ENCODE results near the gene LARP6.
"Not testable (repeated sequence)": the region's sequence is repeated elsewhere in the genome, so short reads cannot be mapped to it uniquely, and the experiment has no call there.

Gene LARP6

GRCh38 chr15:70829371-70830166 lies 24.4 kb downstream of the LARP6 start:
- CTCF ChIA-PET: interaction anchor here (0.6 kb wide), 1 partner anchor 74 kb away, joined by 3 read pairs; no protein-coding TSS in a partner anchor
- Mint-ChIP-seq H3K36me3 (no peaks in the 10 kb centered on the region), H3K4me1 (peaks cover 2% of the 10 kb centered on the region), H3K9me3 (no peaks in the 10 kb centered on the region), H3K27me3 (peaks cover 21% of the 10 kb centered on the region), H3K27ac (no peak overlapping the region), H3K4me3 (no peak overlapping the region)
- DNase-seq: no peak

DNA sequence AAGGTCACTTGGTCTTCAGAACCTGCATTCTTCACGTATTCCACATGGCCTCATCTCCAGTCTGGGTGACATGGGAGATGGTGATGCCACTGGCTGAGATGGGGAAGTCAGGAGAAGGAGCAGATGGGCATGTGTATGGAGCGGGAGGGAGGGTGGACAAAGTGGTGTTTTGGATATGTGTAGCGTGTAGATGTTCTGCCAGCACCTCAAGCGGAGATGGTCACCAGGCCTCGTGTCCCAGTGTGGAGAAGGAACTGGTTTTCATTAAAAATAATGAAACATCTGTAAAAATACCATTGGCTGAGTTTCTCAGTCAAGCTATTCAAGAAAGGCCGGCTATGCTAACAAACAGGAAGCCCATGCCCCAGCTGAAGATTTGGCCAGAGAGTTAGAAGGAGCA lies 26.2 kb downstream of the LARP6 start:
- Mint-ChIP-seq H3K36me3 (no peaks in the 10 kb centered on the region), H3K4me3 (no peak overlapping the region), H3K9me3 (no peaks in the 10 kb centered on the region), H3K4me1 (peaks cover 2% of the 10 kb centered on the region), H3K27me3 (peaks cover 15% of the 10 kb centered on the region), H3K27ac (no peak overlapping the region)
- no peak for DNase-seq
- CTCF ChIA-PET: no interaction called here

GRCh38 chr15:70826634-70827033 lies 27.3 kb downstream of the LARP6 start:
- Mint-ChIP-seq H3K36me3 (no peaks in the 10 kb centered on the region), H3K9me3 (no peaks in the 10 kb centered on the region), H3K27me3 (peaks cover 7% of the 10 kb centered on the region), H3K4me3 (no peak overlapping the region), H3K27ac (no peak overlapping the region), H3K4me1 (peaks cover 2% of the 10 kb centered on the region)
- DNase-seq: no peak
- CTCF ChIA-PET: no interaction called here

DNA sequence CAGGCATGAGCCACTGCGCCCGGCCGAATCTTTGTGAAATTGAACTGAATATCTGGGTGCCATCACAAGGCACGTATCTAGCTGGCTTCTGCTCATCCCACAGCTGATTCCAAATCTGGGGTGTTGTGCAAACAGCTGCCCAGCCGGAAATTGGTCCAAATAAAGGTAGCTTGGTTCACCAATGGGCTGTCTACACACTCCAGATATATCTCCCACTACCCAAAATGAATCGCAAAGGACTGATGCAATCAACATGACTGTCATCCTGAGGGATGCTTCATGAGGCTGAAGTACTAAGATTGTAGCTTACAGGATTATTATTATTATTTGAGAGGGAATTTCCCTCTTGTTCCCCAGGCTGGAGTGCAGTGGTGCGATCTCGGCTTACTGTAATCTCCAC lies 28.1 kb downstream of the LARP6 start:
- H3K4me1 Mint-ChIP-seq: peaks cover 2% of the 10 kb centered on the region
- no peak for DNase-seq
- no peaks in the 10 kb centered on the region for H3K9me3 Mint-ChIP-seq
- peaks cover 7% of the 10 kb centered on the region for H3K27me3 Mint-ChIP-seq
- no peak overlapping the region for H3K4me3 Mint-ChIP-seq
- H3K36me3 Mint-ChIP-seq: no peaks in the 10 kb centered on the region
- CTCF ChIA-PET: interaction anchor here (0.8 to 1.5 kb wide), 7 partner anchors 10 to 619 kb away, joined by 3 to 8 read pairs (median 4); no protein-coding TSS in a partner anchor
- H3K27ac Mint-ChIP-seq: no peak overlapping the region

GRCh38 chr15:70823196-70823595 lies 30.8 kb downstream of the LARP6 start:
- DNase-seq: no peak
- Mint-ChIP-seq H3K4me1 (peaks cover 2% of the 10 kb centered on the region), H3K9me3 (no peaks in the 10 kb centered on the region), H3K27ac (no peak overlapping the region), H3K27me3 (no peaks in the 10 kb centered on the region), H3K4me3 (no peak overlapping the region), H3K36me3 (no peaks in the 10 kb centered on the region)
- CTCF ChIA-PET: interaction anchor here (0.7 to 1.2 kb wide), 2 partner anchors 12 to 661 kb away, joined by 3 read pairs; no protein-coding TSS in a partner anchor

DNA sequence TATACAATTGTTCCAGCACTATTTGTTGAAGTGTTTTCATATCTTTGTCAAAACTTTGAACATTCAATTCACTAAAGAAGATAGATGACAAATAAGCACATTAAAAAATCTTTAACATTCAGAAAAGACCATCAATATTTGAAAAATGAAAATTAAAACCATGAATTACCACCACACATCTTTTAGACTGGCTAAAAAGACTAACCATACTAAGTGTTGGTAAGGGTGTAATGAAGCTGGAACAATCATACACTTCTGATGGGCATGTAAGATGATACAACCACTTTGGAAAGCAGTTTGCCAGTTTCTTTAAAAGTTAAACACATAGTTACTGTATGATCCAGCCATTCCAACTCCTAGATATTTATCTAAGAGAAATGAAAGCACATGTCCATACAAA lies 33.7 kb downstream of the LARP6 start:
- H3K4me1 Mint-ChIP-seq: peaks cover 2% of the 10 kb centered on the region
- H3K9me3 Mint-ChIP-seq: no peaks in the 10 kb centered on the region
- no peak overlapping the region for H3K27ac Mint-ChIP-seq
- CTCF ChIA-PET: no interaction called here
- H3K4me3 Mint-ChIP-seq: no peak overlapping the region
- H3K27me3 Mint-ChIP-seq: peaks cover 4% of the 10 kb centered on the region
- no peaks in the 10 kb centered on the region for H3K36me3 Mint-ChIP-seq
- DNase-seq: no peak

DNA sequence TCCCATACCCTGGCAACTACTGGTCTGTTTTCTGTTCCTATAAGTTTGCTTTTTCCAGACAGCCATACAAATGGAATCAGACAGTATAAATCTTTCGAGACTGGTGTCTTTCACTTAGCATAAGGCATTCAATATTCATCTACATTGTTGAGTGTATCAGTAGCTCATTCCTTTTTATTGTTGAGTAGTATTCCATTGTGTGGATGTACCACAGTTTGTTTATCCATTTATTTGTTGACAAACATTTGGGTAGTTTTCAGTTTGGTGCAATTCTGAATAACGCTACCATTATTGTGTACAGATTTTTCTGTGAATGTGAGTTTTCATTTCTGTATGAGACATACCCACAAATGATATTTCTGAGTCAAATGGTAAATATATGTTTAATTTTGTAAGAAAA lies 35.4 kb downstream of the LARP6 start:
- H3K4me1 Mint-ChIP-seq: no peaks in the 10 kb centered on the region
- no peaks in the 10 kb centered on the region for H3K9me3 Mint-ChIP-seq
- H3K36me3 Mint-ChIP-seq: no peaks in the 10 kb centered on the region
- no peak overlapping the region for H3K27ac Mint-ChIP-seq
- DNase-seq: no peak
- CTCF ChIA-PET: no interaction called here
- H3K27me3 Mint-ChIP-seq: peaks cover 8% of the 10 kb centered on the region
- H3K4me3 Mint-ChIP-seq: no peak overlapping the region

DNA sequence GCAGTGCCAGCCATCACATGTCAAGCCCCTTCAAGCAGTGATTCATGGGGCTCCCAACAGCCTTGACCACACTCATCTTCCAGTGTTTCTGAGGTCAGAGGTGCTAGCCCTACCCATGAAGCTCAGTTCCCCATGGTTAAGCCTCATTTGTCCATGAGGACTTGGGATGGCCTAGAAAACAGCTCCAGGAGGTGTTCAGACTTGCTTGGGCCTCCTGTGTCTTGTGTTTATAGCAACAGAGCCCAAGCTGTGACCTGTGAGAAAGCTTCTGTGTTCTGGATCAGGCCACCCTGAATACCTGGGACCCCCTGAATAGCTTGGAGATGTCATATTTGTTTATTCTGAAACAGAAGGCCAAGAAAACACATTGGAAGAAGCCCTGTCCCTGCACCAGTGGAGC lies 36.7 kb downstream of the LARP6 start:
- no peak for DNase-seq
- Mint-ChIP-seq H3K36me3 (no peaks in the 10 kb centered on the region), H3K27ac (no peak overlapping the region), H3K4me1 (no peaks in the 10 kb centered on the region), H3K4me3 (no peak overlapping the region), H3K9me3 (no peaks in the 10 kb centered on the region), H3K27me3 (peaks cover 8% of the 10 kb centered on the region)
- CTCF ChIA-PET: interaction anchor here (0.7 to 1.1 kb wide), 3 partner anchors 8 to 248 kb away, joined by 3 to 6 read pairs (median 5); no protein-coding TSS in a partner anchor

- H3K27ac Mint-ChIP-seq: no peak overlapping the region
- H3K27me3 Mint-ChIP-seq: peaks cover 9% of the 10 kb centered on the region
- DNase-seq: no peak
- no peak overlapping the region for H3K4me3 Mint-ChIP-seq
- no peaks in the 10 kb centered on the region for H3K9me3 Mint-ChIP-seq
- CTCF ChIA-PET: no interaction called here
- no peaks in the 10 kb centered on the region for H3K4me1 Mint-ChIP-seq
- no peaks in the 10 kb centered on the region for H3K36me3 Mint-ChIP-seq
Measured at GRCh38 chr15:70815604-70816003, 38.4 kb downstream of the LARP6 start.

DNA sequence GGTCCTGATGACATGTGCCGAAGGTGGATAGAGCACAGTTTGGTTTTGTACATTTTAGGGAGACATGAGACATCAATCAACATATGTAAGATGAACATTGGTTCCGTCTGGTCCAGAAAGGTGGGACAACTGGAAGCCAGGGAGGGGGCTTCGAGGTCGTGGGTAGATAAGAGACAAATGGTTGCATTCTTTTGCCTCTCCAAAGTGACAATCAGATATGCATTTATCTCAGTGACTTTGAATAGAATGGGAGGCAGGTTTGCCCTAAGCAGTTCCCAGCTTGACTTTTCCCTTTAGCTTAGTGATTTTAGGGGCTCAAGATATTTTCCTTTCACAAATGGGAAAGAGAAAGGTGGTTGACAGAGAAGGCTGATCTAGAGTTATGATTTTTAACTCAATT lies 38.9 kb downstream of the LARP6 start:
- H3K4me1 Mint-ChIP-seq, H3K9me3 Mint-ChIP-seq, H3K4me3 Mint-ChIP-seq, H3K27ac Mint-ChIP-seq, DNase-seq, H3K36me3 Mint-ChIP-seq: not testable (repeated sequence)
- peaks cover 15% of the 10 kb centered on the region for H3K27me3 Mint-ChIP-seq
- CTCF ChIA-PET: interaction anchor here (1.1 kb wide), 1 partner anchor 10 kb away, joined by 4 read pairs; no protein-coding TSS in a partner anchor

GRCh38 chr15:70812827-70813364 lies 41.1 kb downstream of the LARP6 start:
- H3K36me3 Mint-ChIP-seq: no peaks in the 10 kb centered on the region
- no peak overlapping the region for H3K4me3 Mint-ChIP-seq
- no peak overlapping the region for H3K27ac Mint-ChIP-seq
- no peaks in the 10 kb centered on the region for H3K4me1 Mint-ChIP-seq
- no peak for DNase-seq
- peaks cover 23% of the 10 kb centered on the region for H3K27me3 Mint-ChIP-seq
- H3K9me3 Mint-ChIP-seq: no peaks in the 10 kb centered on the region
- CTCF ChIA-PET: interaction anchor here (1.4 to 2.4 kb wide), 5 partner anchors 16 to 133 kb away, joined by 3 to 14 read pairs (median 8); no protein-coding TSS in a partner anchor

DNA sequence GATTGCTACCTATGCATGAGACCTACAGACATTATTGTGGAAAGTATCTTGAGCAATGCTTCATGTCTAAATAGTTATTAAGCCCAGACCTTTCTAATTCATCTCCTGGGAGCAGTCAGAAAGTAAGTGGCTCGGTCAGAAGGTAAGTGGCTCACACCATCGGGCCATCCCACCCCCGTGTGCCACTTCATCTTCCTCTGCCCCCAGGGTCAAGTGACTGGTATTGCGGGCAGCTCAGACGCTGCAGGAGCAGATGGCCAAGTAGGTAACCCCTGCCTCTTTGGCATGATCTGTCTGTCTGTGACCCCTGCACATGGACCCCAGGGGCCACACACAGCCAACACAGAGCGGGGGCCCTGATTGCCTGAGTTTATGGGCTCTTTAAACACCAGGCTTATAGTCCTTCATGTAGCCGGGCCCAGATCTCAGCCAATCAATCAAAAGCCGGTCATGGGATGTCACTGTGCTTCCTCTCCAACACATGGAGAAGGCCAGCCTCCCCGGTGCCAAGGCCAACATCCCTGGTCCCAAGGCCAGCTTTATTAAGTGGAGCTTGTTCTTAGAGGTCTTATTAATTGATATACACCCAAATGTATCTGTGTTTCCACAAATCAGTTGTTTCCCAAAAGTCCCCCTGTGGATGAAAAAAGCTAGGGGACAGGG lies 42.9 kb downstream of the LARP6 start:
- CTCF ChIA-PET: interaction anchor here (0.8 to 2.4 kb wide), 11 partner anchors 11 to 138 kb away, joined by 3 to 14 read pairs (median 4); no protein-coding TSS in a partner anchor
- no peak for DNase-seq
- peaks cover 26% of the 10 kb centered on the region for H3K27me3 Mint-ChIP-seq
- H3K4me1 Mint-ChIP-seq: no peaks in the 10 kb centered on the region
- H3K9me3 Mint-ChIP-seq: no peaks in the 10 kb centered on the region
- H3K36me3 Mint-ChIP-seq: no peaks in the 10 kb centered on the region
- no peak overlapping the region for H3K4me3 Mint-ChIP-seq
- H3K27ac Mint-ChIP-seq: no peak overlapping the region

GRCh38 chr15:70806992-70807712 lies 46.8 kb downstream of the LARP6 start:
- Mint-ChIP-seq H3K4me1 (no peaks in the 10 kb centered on the region), H3K27ac (no peak overlapping the region), H3K36me3 (no peaks in the 10 kb centered on the region), H3K9me3 (no peaks in the 10 kb centered on the region), H3K27me3 (peaks cover 23% of the 10 kb centered on the region), H3K4me3 (no peak overlapping the region)
- no peak for DNase-seq
- CTCF ChIA-PET: interaction anchor here (0.6 to 1.4 kb wide), 3 partner anchors 10 to 741 kb away, joined by 3 to 6 read pairs (median 4); no protein-coding TSS in a partner anchor

DNA sequence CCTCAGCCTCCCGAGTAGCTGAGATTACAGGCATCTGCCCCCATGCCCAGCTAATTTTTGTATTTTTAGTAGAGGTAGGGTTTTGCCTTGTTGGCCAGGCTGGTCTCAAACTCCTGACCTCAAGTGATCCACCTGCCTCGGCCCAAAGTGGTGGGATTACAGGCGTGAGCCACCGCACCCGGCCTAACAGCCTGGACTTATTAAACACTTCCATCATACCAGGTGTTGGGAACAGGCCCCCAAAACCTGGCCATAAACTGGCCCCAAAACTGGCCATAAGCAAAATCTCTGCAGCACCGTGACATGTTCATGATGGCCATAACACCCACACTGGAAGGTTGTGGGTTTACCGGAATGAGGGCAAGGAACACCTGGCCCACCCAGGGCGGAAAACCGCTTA lies 49.6 kb downstream of the LARP6 start:
- CTCF ChIA-PET, H3K4me3 Mint-ChIP-seq, H3K9me3 Mint-ChIP-seq: not testable (repeated sequence)

More for the DNA sequence above, 49.6 kb downstream of the LARP6 start:
- H3K27me3 Mint-ChIP-seq: peaks cover 16% of the 10 kb centered on the region
- not testable (repeated sequence) for H3K4me1 Mint-ChIP-seq, H3K36me3 Mint-ChIP-seq, H3K27ac Mint-ChIP-seq, DNase-seq

Measured in activated naive CD4-positive, alpha-beta T cell treated with anti-CD3 and anti-CD28 coated beads, Interleukin-2, amount 10 ng/mL, durations not matched to agents 7 days and 5 days (primary cell).